WTC11 (cell line): Measurements from ENCODE around the gene ARHGAP26. TPM values are rescaled to one million over a fixed set of nuclear protein-coding genes. Genes with fewer than 3 reads are reported as not detected.

Experiments
- ATAC-seq: fragments of 200-7000 bp; cut with Tn5 transposase; 2 replicates; pipeline ENCODE4 v1.10.0; 2021; ENCODE audit warnings: mild to moderate bottlenecking, moderate library complexity
- CTCF ChIA-PET: fragments of 300-600 bp; sonication (Branson Sonifier 250); formaldehyde crosslinking; loops from one replicate; lab custom pipeline; 2021; ENCODE audit warnings: antibody characterized with exemption; lab: Charles Lee
- POLR2A ChIA-PET: fragments of 350-600 bp; sonication (Branson Sonifier 250); formaldehyde crosslinking; loops from one replicate; lab custom pipeline; 2021; ENCODE audit warnings: antibody characterized with exemption; lab: Charles Lee
- DNase-seq: peaks from one replicate; pipeline ENCODE4 v3.0.0; 2021; ENCODE audit warnings: low spot score
- H3K27ac Mint-ChIP-seq: 2 replicates; pipeline ENCODE4 v1.8.0; 2021; ENCODE audit warnings: mixed read lengths
- H3K27me3 Mint-ChIP-seq: 2 replicates; pipeline ENCODE4 v1.8.0; 2021; ENCODE audit warnings: low read depth, mild to moderate bottlenecking, moderate library complexity, mixed read lengths
- H3K36me3 Mint-ChIP-seq: 2 replicates; pipeline ENCODE4 v1.8.0; 2021; ENCODE audit warnings: mixed read lengths
- H3K4me1 Mint-ChIP-seq: 2 replicates; pipeline ENCODE4 v1.8.0; 2022; ENCODE audit warnings: mixed read lengths
- H3K4me3 Mint-ChIP-seq: 2 replicates; pipeline ENCODE4 v1.8.0; 2021; ENCODE audit warnings: mild to moderate bottlenecking, moderate library complexity, mixed read lengths
- H3K9me3 Mint-ChIP-seq: 2 replicates; pipeline ENCODE4 v1.8.0; 2021; ENCODE audit warnings: mixed read lengths
- CREB1 ChIP-seq: sonication (generic); formaldehyde crosslinking; IDR thresholded peaks from 2 replicates; pipeline ENCODE4 v1.8.0; 2023; ENCODE audit warnings: mild to moderate bottlenecking, missing genetic modification reagents
- CREM ChIP-seq: sonication (generic); formaldehyde crosslinking; IDR thresholded peaks from 2 replicates; pipeline ENCODE4 v1.8.1; 2022; ENCODE audit warnings: mild to moderate bottlenecking, missing genetic modification reagents, moderate library complexity
- GABPB1 ChIP-seq: sonication (generic); formaldehyde crosslinking; IDR thresholded peaks from 2 replicates; pipeline ENCODE4 v1.8.1; 2023; ENCODE audit warnings: mild to moderate bottlenecking, missing genetic modification reagents
- HMGXB4 ChIP-seq: sonication (generic); formaldehyde crosslinking; IDR thresholded peaks from 2 replicates; pipeline ENCODE4 v1.8.1; 2023; ENCODE audit warnings: mild to moderate bottlenecking, moderate library complexity, missing genetic modification reagents
- JAZF1 ChIP-seq: fragments of 250-450 bp; sonication (Bioruptor Pico); IDR thresholded peaks from 2 replicates; pipeline ENCODE4 v1.9.0; 2021; ENCODE audit warnings: moderate library complexity, mild to moderate bottlenecking, inconsistent platforms
- MXD4 ChIP-seq: fragments of 250-450 bp; sonication (Bioruptor Pico); IDR thresholded peaks from 2 replicates; pipeline ENCODE4 v1.8.0; 2021; ENCODE audit warnings: mild to moderate bottlenecking, moderate library complexity, borderline replicate concordance
- NFATC4 ChIP-seq: fragments of 250-450 bp; sonication (Bioruptor Pico); IDR thresholded peaks from 2 replicates; pipeline ENCODE4 v1.9.0; 2021; ENCODE audit warnings: mild to moderate bottlenecking
- NFE2L1 ChIP-seq: sonication (generic); formaldehyde crosslinking; IDR thresholded peaks from 2 replicates; pipeline ENCODE4 v1.8.1; 2023; ENCODE audit warnings: missing genetic modification reagents
- PRRX2 ChIP-seq: fragments of 250-450 bp; sonication (Bioruptor Pico); IDR thresholded peaks from 2 replicates; pipeline ENCODE4 v1.8.0; 2021; ENCODE audit warnings: mild to moderate bottlenecking
- ZBTB43 ChIP-seq: sonication (generic); formaldehyde crosslinking; IDR thresholded peaks from 2 replicates; pipeline ENCODE4 v1.8.1; 2023; ENCODE audit warnings: mild to moderate bottlenecking, missing genetic modification reagents
- ZNF138 ChIP-seq: sonication (generic); formaldehyde crosslinking; conservative IDR thresholded peaks from 2 replicates; pipeline ENCODE4 v1.8.1; 2022; ENCODE audit warnings: mild to moderate bottlenecking, moderate library complexity, missing genetic modification reagents
- ZNF671 ChIP-seq: fragments of 250-450 bp; sonication (Bioruptor Pico); IDR thresholded peaks from 2 replicates; pipeline ENCODE4 v1.8.0; 2021; ENCODE audit warnings: mild to moderate bottlenecking
- total RNA-seq: library from RNA; stranded (reverse); gene quantifications from 3 replicates; pipeline ENCODE4 v1.2.3, GENCODE V29; 2021
- TF ChIP-seq, protein P1 (sequence below): sonication (generic); formaldehyde crosslinking; IDR thresholded peaks from 2 replicates; pipeline ENCODE4 v1.8.0; 2022; ENCODE audit warnings: missing genetic modification reagents
- TF ChIP-seq, protein P2 (sequence below): sonication (generic); formaldehyde crosslinking; IDR thresholded peaks from 2 replicates; pipeline ENCODE4 v1.8.1; 2023; ENCODE audit warnings: mild to moderate bottlenecking, missing genetic modification reagents, moderate library complexity
- TF ChIP-seq, protein P3 (sequence below): sonication (generic); formaldehyde crosslinking; IDR thresholded peaks from 2 replicates; pipeline ENCODE4 v1.8.0; 2023; ENCODE audit warnings: missing genetic modification reagents

ARHGAP26 gene
- total RNA-seq, 1 experiment from 2014 or later: 22.3 TPM

- H3K4me3 Mint-ChIP-seq: no peak overlapping the region
- peak overlapping the region; percentile 42; the same call in 1 of the 2 replicates for H3K27ac Mint-ChIP-seq
- H3K4me1 Mint-ChIP-seq: peaks cover 39% of the 10 kb centered on the region
- ChIA-PET POLR2A (no interaction called here), CTCF (interaction anchor here (1.0 to 4.7 kb wide), 6 partner anchors 7 to 194 kb away, joined by 3 to 36 read pairs (median 4); no protein-coding TSS in a partner anchor)
- no peaks in the 10 kb centered on the region for H3K27me3 Mint-ChIP-seq
- peaks cover 10% of the 10 kb centered on the region for H3K36me3 Mint-ChIP-seq
- TF ChIP-seq, protein P1, sequence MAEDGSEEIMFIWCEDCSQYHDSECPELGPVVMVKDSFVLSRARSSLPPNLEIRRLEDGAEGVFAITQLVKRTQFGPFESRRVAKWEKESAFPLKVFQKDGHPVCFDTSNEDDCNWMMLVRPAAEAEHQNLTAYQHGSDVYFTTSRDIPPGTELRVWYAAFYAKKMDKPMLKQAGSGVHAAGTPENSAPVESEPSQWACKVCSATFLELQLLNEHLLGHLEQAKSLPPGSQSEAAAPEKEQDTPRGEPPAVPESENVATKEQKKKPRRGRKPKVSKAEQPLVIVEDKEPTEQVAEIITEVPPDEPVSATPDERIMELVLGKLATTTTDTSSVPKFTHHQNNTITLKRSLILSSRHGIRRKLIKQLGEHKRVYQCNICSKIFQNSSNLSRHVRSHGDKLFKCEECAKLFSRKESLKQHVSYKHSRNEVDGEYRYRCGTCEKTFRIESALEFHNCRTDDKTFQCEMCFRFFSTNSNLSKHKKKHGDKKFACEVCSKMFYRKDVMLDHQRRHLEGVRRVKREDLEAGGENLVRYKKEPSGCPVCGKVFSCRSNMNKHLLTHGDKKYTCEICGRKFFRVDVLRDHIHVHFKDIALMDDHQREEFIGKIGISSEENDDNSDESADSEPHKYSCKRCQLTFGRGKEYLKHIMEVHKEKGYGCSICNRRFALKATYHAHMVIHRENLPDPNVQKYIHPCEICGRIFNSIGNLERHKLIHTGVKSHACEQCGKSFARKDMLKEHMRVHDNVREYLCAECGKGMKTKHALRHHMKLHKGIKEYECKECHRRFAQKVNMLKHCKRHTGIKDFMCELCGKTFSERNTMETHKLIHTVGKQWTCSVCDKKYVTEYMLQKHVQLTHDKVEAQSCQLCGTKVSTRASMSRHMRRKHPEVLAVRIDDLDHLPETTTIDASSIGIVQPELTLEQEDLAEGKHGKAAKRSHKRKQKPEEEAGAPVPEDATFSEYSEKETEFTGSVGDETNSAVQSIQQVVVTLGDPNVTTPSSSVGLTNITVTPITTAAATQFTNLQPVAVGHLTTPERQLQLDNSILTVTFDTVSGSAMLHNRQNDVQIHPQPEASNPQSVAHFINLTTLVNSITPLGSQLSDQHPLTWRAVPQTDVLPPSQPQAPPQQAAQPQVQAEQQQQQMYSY (CRISPR knock-in tag): no peak
- TF ChIP-seq GABPB1 (CRISPR knock-in tag): peak; percentile 29; the same call in 1 of the 2 replicates
- H3K9me3 Mint-ChIP-seq: peaks cover 4% of the 10 kb centered on the region; the same call in 1 of the 2 replicates
- ATAC-seq (no peak), DNase-seq (no peak)
Measured at GRCh38 chr5:142720641-142721271, 49.4 kb upstream of the ARHGAP26 start.

- ATAC-seq (no peak), DNase-seq (no peak)
- CTCF ChIA-PET: interaction anchor here (0.9 to 4.7 kb wide), 5 partner anchors 9 to 193 kb away, joined by 3 to 36 read pairs (median 3); no protein-coding TSS in a partner anchor
- Mint-ChIP-seq H3K27ac (no peak overlapping the region; the same call in 1 of the 2 replicates), H3K9me3 (peaks cover 4% of the 10 kb centered on the region; the same call in 1 of the 2 replicates), H3K36me3 (peaks cover 10% of the 10 kb centered on the region), H3K4me1 (peaks cover 26% of the 10 kb centered on the region), H3K27me3 (no peaks in the 10 kb centered on the region), H3K4me3 (no peak overlapping the region)
- POLR2A ChIA-PET: interaction anchor here (0.7 to 1.0 kb wide), 2 partner anchors 12 to 442 kb away, joined by 3 read pairs; no protein-coding TSS in a partner anchor
- TF ChIP-seq MXD4 (CRISPR knock-in tag): no peak
Measured at GRCh38 chr5:142722146-142722545, 48.0 kb upstream of the ARHGAP26 start.

GRCh38 chr5:142722896-142723295 is 47.3 kb upstream of the ARHGAP26 start:
- POLR2A ChIA-PET: interaction anchor here (0.7 kb wide), 1 partner anchor 48 kb away, joined by 4 read pairs; no protein-coding TSS in a partner anchor
- no peak for DNase-seq
- no peak overlapping the region for H3K4me3 Mint-ChIP-seq
- no peak overlapping the region for H3K27ac Mint-ChIP-seq
- TF ChIP-seq HMGXB4 (CRISPR knock-in tag): no peak
- no peak for TF ChIP-seq ZNF138 (CRISPR knock-in tag)
- TF ChIP-seq CREB1 (CRISPR knock-in tag): no peak
- TF ChIP-seq JAZF1 (CRISPR knock-in tag): no peak
- TF ChIP-seq ZBTB43 (CRISPR knock-in tag): no peak
- no peak for TF ChIP-seq ZNF671 (CRISPR knock-in tag)
- no peak for TF ChIP-seq PRRX2 (CRISPR knock-in tag)
- TF ChIP-seq NFATC4 (CRISPR knock-in tag): no peak
- TF ChIP-seq, protein P2, sequence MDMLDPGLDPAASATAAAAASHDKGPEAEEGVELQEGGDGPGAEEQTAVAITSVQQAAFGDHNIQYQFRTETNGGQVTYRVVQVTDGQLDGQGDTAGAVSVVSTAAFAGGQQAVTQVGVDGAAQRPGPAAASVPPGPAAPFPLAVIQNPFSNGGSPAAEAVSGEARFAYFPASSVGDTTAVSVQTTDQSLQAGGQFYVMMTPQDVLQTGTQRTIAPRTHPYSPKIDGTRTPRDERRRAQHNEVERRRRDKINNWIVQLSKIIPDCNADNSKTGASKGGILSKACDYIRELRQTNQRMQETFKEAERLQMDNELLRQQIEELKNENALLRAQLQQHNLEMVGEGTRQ (CRISPR knock-in tag): no peak
- TF ChIP-seq, protein P3, sequence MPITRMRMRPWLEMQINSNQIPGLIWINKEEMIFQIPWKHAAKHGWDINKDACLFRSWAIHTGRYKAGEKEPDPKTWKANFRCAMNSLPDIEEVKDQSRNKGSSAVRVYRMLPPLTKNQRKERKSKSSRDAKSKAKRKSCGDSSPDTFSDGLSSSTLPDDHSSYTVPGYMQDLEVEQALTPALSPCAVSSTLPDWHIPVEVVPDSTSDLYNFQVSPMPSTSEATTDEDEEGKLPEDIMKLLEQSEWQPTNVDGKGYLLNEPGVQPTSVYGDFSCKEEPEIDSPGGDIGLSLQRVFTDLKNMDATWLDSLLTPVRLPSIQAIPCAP (CRISPR knock-in tag): no peak
- TF ChIP-seq NFE2L1: no peak
- TF ChIP-seq CREM (CRISPR knock-in tag): no peak
- peaks cover 19% of the 10 kb centered on the region for H3K4me1 Mint-ChIP-seq
- no peak for ATAC-seq
- no peaks in the 10 kb centered on the region for H3K27me3 Mint-ChIP-seq
- peaks cover 10% of the 10 kb centered on the region for H3K36me3 Mint-ChIP-seq
- CTCF ChIA-PET: interaction anchor here (0.8 to 4.7 kb wide), 4 partner anchors 9 to 165 kb away, joined by 3 to 36 read pairs (median 6); no protein-coding TSS in a partner anchor
- peaks cover 4% of the 10 kb centered on the region; the same call in 1 of the 2 replicates for H3K9me3 Mint-ChIP-seq
